GM12892 (cell line): ENCODE results near the gene FRY.

Experiments used
- POLR2A ChIP-seq: IDR thresholded peaks from 2 replicates; pipeline ENCODE4 v1.6.1; 2011; ENCODE audit warnings: low read depth, low read length, control low read depth
- POLR2AphosphoS5 ChIP-seq: IDR thresholded peaks from 2 replicates; pipeline ENCODE4 v1.6.1; 2011; ENCODE audit warnings: low read depth, low read length, control low read depth
- TAF1 ChIP-seq: IDR thresholded peaks from 2 replicates; pipeline ENCODE4 v1.6.1; 2011; ENCODE audit warnings: low read depth, mild to moderate bottlenecking, control low read depth, low read length, borderline replicate concordance

DNA sequence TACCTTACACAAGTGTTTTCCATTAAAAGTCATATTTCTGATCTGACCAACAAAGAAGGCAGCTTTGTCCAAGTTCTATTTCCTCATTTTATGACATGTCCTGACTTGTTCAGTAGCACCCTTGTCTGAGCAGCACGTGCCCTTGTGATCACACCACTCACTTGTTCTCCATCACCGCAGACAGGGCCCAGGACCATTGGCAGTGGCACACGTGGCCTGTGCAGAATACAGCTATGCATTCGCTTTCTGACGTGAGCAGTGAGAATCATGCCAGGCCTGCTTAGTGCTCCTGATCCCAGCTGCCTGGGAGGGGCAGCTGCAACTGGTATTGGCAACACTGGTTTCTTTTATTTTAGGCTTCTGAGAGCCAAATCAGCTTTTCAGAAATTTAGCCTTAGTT lies 134.2 kb downstream of the FRY start:
- TF ChIP-seq POLR2A (no peak), POLR2AphosphoS5 (no peak), TAF1 (no peak)
